Tongue (tissue), 2 donors: ENCODE data around the gene BANF2. TPM values are rescaled to one million over a fixed set of nuclear protein-coding genes. Genes with fewer than 3 reads are reported as not detected.
"Not testable (repeated sequence)": the region's sequence is repeated elsewhere in the genome, so short reads cannot be mapped to it uniquely, and the experiment has no call there.

Experiments
- DNase-seq: peaks from one replicate; pipeline ENCODE4 v3.0.0-alpha.2; 2015
- total RNA-seq: library from RNA; depleted of rRNA; stranded (reverse); fragments of >200 nt; gene quantifications from one replicate; pipeline ENCODE4 v1.2.3, GENCODE V29; 2014

The BANF2 gene
- total RNA-seq, 1 donor from 2014 or later = not detected

GRCh38 chr20:17767624-17768023 lies 67.9 kb downstream of the BANF2 start:
- no peak for DNase-seq

- no peak for DNase-seq
Observed at GRCh38 chr20:17768271-17768670, 68.5 kb downstream of the BANF2 start.

GRCh38 chr20:17769716-17770115 lies 70.0 kb downstream of the BANF2 start:
- not testable (repeated sequence) for DNase-seq

- peak; percentile 10 for DNase-seq
Observed at GRCh38 chr20:17771206-17772004, 71.6 kb downstream of the BANF2 start.

- no peak for DNase-seq
Observed at GRCh38 chr20:17772005-17772343, 72.2 kb downstream of the BANF2 start.

GRCh38 chr20:17773619-17774018 lies 73.9 kb downstream of the BANF2 start:
- peak; percentile 49 for DNase-seq

- no peak for DNase-seq
Observed at GRCh38 chr20:17775600-17775999, 75.8 kb downstream of the BANF2 start.

GRCh38 chr20:17776551-17776950 lies 76.8 kb downstream of the BANF2 start:
- no peak for DNase-seq

- not testable (repeated sequence) for DNase-seq
Observed at GRCh38 chr20:17779011-17779410, 79.2 kb downstream of the BANF2 start.

GRCh38 chr20:17782768-17783167 lies 83.0 kb downstream of the BANF2 start:
- no peak for DNase-seq

GRCh38 chr20:17783671-17784070 lies 83.9 kb downstream of the BANF2 start:
- DNase-seq = no peak

- DNase-seq = no peak
Observed at GRCh38 chr20:17785007-17785406, 85.2 kb downstream of the BANF2 start.

Other genes starting within 250 kb of the BANF2 start
- 1.6 TPM for gene BFSP1, start 168.6 kb upstream of the BANF2 start, total RNA-seq
- gene DSTN, start 129.9 kb upstream of the BANF2 start, total RNA-seq = 244 TPM
- gene RRBP1, start 17.7 kb upstream of the BANF2 start, total RNA-seq = 144 TPM